H1 (cell line): ENCODE data around the gene HIPK1. TPM values are rescaled to one million over a fixed set of nuclear protein-coding genes. Genes with fewer than 3 reads are reported as not detected.

Source experiments
- CEBPB ChIP-seq: IDR thresholded peaks from 2 replicates; pipeline ENCODE4 v1.6.1; 2012; ENCODE audit warnings: low read depth, low read length
- CREB1 ChIP-seq: IDR thresholded peaks from 2 replicates; pipeline ENCODE4 v1.6.1; 2012; ENCODE audit warnings: inconsistent platforms
- FOSL1 ChIP-seq: IDR thresholded peaks from 2 replicates; pipeline ENCODE4 v1.6.1; 2011; ENCODE audit warnings: mild to moderate bottlenecking, low read depth, low read length, moderate library complexity; ENCODE audit not compliant: insufficient read depth
- GABPA ChIP-seq: IDR thresholded peaks from 2 replicates; pipeline ENCODE4 v1.6.1; 2011; ENCODE audit warnings: mild to moderate bottlenecking, low read length, moderate library complexity, borderline replicate concordance; ENCODE audit not compliant: insufficient read depth
- JUN ChIP-seq: IDR thresholded peaks from 2 replicates; pipeline ENCODE4 v1.6.1; 2011; ENCODE audit warnings: low read depth, mild to moderate bottlenecking, improper control_type of control experiment, low read length
- JUND ChIP-seq: IDR thresholded peaks from 2 replicates; pipeline ENCODE4 v1.6.1; 2011; ENCODE audit warnings: mild to moderate bottlenecking, improper control_type of control experiment, low read length
- KDM4A ChIP-seq: IDR thresholded peaks from one replicate; pipeline ENCODE4 v1.7.1; 2012; ENCODE audit warnings: low read depth, mild to moderate bottlenecking, moderate library complexity, low read length, inconsistent platforms; ENCODE audit not compliant: severe bottlenecking
- MAFK ChIP-seq: IDR thresholded peaks from 2 replicates; pipeline ENCODE4 v1.6.1; 2012; ENCODE audit warnings: low read depth, mild to moderate bottlenecking, improper control_type of control experiment, low read length
- MAX ChIP-seq: IDR thresholded peaks from 2 replicates; pipeline ENCODE4 v1.6.1; 2012; ENCODE audit warnings: inconsistent platforms
- POLR2A ChIP-seq, 2 experiments: IDR thresholded peaks; 1 replicate in 1 of 2; 2 replicates in 1 of 2; pipeline ENCODE4 v1.6.1; 2011; ENCODE audit warnings: low read depth in 2 of 2, low read length in 2 of 2, mild to moderate bottlenecking in 2 of 2; ENCODE audit errors: control extremely low read depth in 1 of 2
- POLR2AphosphoS5 ChIP-seq: IDR thresholded peaks from 2 replicates; pipeline ENCODE4 v1.6.1; 2011; ENCODE audit warnings: low read depth, low read length
- RAD21 ChIP-seq, 2 experiments: IDR thresholded peaks in 1 of 2; conservative IDR thresholded peaks in 1 of 2; 2 replicates each; pipeline ENCODE4 v1.6.1; 2011; ENCODE audit warnings: low read depth in 2 of 2, low read length in 2 of 2, improper control_type of control experiment in 1 of 2, inconsistent platforms in 1 of 2, mild to moderate bottlenecking in 1 of 2, moderate library complexity in 1 of 2
- RXRA ChIP-seq: IDR thresholded peaks from 2 replicates; pipeline ENCODE4 v1.6.1; 2011; ENCODE audit warnings: low read depth, mild to moderate bottlenecking, low read length, moderate library complexity; ENCODE audit not compliant: insufficient read depth
- SIN3A ChIP-seq, 2 experiments: IDR thresholded peaks in 1 of 2; conservative IDR thresholded peaks in 1 of 2; 2 replicates each; pipeline ENCODE4 v1.6.1; 2011 to 2012; ENCODE audit warnings: low read length in 2 of 2, improper control_type of control experiment in 1 of 2, low read depth in 1 of 2, mild to moderate bottlenecking in 1 of 2
- TCF12 ChIP-seq: IDR thresholded peaks from 2 replicates; pipeline ENCODE4 v1.6.1; 2011; ENCODE audit warnings: low read depth, mild to moderate bottlenecking, low read length
- TEAD4 ChIP-seq: IDR thresholded peaks from 2 replicates; pipeline ENCODE4 v1.6.1; 2012; ENCODE audit warnings: low read depth, low read length, inconsistent platforms, mixed read lengths
- ZNF274 ChIP-seq: IDR thresholded peaks from 2 replicates; pipeline ENCODE4 v1.7.0; 2012; ENCODE audit warnings: low read length, borderline replicate concordance; ENCODE audit errors: extremely low read depth
- polyA plus RNA-seq, 7 experiments: library from polyadenylated mRNA; depleted of rRNA in 3 of 7; stranded (reverse) in 5 of 7; unstranded in 2 of 7; fragments of >200 nt in 5 of 7; fragments of 200-250 nt in 2 of 7; gene quantifications; 1 replicate in 5 of 7; 2 replicates in 1 of 7; 4 replicates in 1 of 7; pipeline versions ENCODE4 v1.2.1 to v1.2.3, GENCODE V29; 2011 to 2013; ENCODE audit warnings: missing spikeins in 2 of 7, mixed read lengths in 2 of 7
- total RNA-seq: library from RNA; stranded (reverse); fragmentation: NEBNext Ultra II Directional; extraction: Animal tissue kit (Norgen Biotek cat#: 25700); gene quantifications from 2 replicates; pipeline ENCODE4 v1.2.1, GENCODE V29; 2021
- TF ChIP-seq, protein P1 (sequence below), 3 experiments: IDR thresholded peaks; 1 replicate in 2 of 3; 2 replicates in 1 of 3; pipeline versions ENCODE4 v1.5.1 to v1.6.1; 2011; ENCODE audit warnings: low read length in 3 of 3, mild to moderate bottlenecking in 3 of 3, inconsistent platforms in 2 of 3, low read depth in 1 of 3, moderate library complexity in 1 of 3; ENCODE audit not compliant: insufficient read depth in 1 of 3; ENCODE audit errors: control extremely low read depth in 1 of 3

Gene HIPK1
- total and polyA plus RNA-seq, 2 of the 8 experiments (the other 6 are each of a cell fraction or from before 2014, with no cell fraction given): 46.2 to 64.3 TPM

DNA sequence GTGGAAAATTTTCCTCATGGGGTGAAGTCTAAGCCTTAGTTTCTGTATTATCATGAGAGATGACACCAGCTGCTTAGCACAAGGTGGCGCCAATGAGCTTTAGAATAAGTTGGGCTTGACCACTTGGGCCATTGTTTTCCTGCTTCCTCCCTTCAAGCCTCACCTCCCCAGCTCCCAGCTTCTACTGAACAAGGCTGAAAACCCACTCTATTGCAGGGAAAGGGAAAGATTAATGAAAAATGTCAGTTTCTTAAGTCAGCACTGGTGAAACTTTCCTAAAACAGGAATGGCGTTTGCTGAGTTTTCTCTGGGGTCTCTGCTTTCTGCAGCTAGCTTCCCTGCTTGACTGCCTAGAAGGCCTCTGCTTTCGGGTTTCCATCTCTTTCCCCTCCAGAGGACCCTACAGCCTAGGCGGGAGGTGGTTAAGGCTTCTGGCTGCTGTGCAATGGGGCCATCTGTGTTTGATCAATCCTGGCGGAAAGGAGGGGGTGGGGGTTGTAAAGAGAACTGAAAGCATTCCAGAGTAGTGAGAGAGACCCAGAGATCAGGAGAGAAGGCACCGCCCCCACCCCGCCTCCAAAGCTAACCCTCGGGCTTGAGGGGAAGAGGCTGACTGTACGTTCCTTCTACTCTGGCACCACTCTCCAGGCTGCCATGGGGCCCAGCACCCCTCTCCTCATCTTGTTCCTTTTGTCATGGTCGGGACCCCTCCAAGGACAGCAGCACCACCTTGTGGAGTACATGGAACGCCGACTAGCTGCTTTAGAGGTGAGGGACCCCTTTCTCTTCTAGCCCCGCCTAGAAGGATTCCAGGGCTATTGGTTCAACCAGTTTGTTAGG is 50.0 kb downstream of the HIPK1 start, which contains the start of gene OLFML3 (continued):
- TF ChIP-seq KDM4A (no peak), RXRA (no peak), CEBPB (no peak), JUND (0 out of 2 replicates have a peak, but pooled peaks have one; percentile 40), RAD21 (IDR thresholded peaks at IDR 0.05 in 1 of 2, conservative IDR thresholded peaks at IDR 0.05 in 1 of 2; ENCODE audit: low read depth in 2 of 2, low read length in 2 of 2) (peak; percentile 89 to 92), JUN (no peak; the same call in 1 of the 2 replicates), MAX (peak; percentile 22; the same call in 1 of the 2 replicates), TEAD4 (peak; percentile 28), CREB1 (peak; percentile 50; the same call in 1 of the 2 replicates), POLR2A (IDR thresholded peaks at IDR 0.05; ENCODE audit: control extremely low read depth in 1 of 2, low read depth in 2 of 2, low read length in 2 of 2) (peak in 1 of 2 experiments; percentile 50; a peak in 1 of 3 replicates), POLR2AphosphoS5 (no peak; the same call in 1 of the 2 replicates), MAFK (no peak), GABPA (no peak), FOSL1 (no peak), TCF12 (no peak), SIN3A (conservative IDR thresholded peaks at IDR 0.05 in 1 of 2, IDR thresholded peaks at IDR 0.05 in 1 of 2; ENCODE audit: low read depth in 1 of 2, low read length in 2 of 2) (0 out of 4 replicates have a peak, but pooled peaks of 1 of the 2 experiments have one; percentile 19), ZNF274 (no peak)
- TF ChIP-seq, protein P1, sequence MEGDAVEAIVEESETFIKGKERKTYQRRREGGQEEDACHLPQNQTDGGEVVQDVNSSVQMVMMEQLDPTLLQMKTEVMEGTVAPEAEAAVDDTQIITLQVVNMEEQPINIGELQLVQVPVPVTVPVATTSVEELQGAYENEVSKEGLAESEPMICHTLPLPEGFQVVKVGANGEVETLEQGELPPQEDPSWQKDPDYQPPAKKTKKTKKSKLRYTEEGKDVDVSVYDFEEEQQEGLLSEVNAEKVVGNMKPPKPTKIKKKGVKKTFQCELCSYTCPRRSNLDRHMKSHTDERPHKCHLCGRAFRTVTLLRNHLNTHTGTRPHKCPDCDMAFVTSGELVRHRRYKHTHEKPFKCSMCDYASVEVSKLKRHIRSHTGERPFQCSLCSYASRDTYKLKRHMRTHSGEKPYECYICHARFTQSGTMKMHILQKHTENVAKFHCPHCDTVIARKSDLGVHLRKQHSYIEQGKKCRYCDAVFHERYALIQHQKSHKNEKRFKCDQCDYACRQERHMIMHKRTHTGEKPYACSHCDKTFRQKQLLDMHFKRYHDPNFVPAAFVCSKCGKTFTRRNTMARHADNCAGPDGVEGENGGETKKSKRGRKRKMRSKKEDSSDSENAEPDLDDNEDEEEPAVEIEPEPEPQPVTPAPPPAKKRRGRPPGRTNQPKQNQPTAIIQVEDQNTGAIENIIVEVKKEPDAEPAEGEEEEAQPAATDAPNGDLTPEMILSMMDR (IDR thresholded peaks at IDR 0.05; ENCODE audit: control extremely low read depth in 1 of 3, insufficient read depth in 1 of 3, low read depth in 1 of 3, low read length in 3 of 3): peak; percentile 74 to 82 (median 81)
